ENCODE measurements around the gene FAM240A. TPM values are rescaled to one million over a fixed set of nuclear protein-coding genes. Genes with fewer than 3 reads are reported as not detected.

FAM240A gene
- total RNA-seq, 1 experiment from 2014 or later = not detected

DNA sequence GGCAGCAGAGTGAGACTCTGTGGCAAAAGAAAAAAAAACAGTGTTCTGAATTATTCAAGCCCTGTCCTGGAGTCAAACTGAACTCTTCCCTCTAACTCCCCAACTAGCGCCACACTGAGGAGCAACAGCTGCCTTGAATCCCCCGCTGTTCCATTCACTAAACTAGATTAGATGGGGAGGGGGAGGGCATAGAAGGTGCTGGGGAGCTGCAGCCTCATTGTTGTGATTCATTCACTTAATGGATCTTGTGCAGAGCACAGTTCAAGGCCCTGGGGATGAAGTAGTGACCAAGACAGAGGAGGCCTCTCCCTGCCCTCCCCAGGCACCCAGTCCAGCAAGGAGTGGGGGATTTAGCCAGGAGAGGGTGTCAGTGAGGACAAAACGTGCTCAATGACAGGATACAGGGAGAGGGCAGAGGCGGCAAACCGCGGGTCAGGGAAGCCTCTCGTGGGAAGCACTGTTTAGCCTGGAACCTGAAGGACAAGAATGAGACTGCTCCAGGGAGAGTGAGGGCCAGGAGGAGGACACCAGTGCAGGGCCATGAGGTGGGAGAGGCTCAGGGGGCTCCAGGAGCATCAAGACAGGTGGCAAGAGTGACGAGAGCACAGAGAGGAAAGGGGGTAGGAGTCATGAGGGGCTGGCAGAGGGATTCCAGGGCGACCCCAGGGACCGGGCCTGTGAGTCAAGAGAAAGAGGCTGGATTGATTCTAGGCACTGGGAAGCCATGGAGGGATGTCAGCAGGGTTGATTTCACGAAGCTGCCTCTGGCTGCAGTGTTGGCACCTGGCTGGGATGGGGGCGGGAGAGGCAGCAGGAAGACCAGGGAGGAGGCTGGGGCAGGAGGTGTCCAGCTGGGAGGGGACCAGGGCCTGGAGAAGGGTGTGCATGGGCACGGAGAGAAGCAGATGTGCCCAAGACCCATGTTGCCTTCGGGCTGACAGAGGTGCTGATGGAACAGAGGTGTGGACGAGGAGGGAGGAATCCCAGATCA, 49.7 kb downstream of the FAM240A start:
- Mint-ChIP-seq H3K27me3 (ENCODE audit: insufficient read depth, unreplicated experiment) (no peaks in the 10 kb centered on the region), H3K9me3 (ENCODE audit: unreplicated experiment) (no peaks in the 10 kb centered on the region), H3K4me3 (ENCODE audit: unreplicated experiment) (no peak overlapping the region), H3K27ac (ENCODE audit: unreplicated experiment) (no peak overlapping the region), H3K36me3 (ENCODE audit: insufficient read depth, unreplicated experiment) (peaks cover 6% of the 10 kb centered on the region), H3K4me1 (ENCODE audit: low read depth, unreplicated experiment) (peaks cover 9% of the 10 kb centered on the region)
- ChIA-PET POLR2A (no interaction called here), CTCF (interaction anchor here (0.6 kb wide), 1 partner anchor 38 kb away, joined by 6 read pairs; no protein-coding TSS in a partner anchor)
- TF ChIP-seq CTCF (IDR thresholded peaks at IDR 0.05; ENCODE audit: insufficient read depth in 1 of 2, low read depth in 1 of 2, low read length in 1 of 2, severe bottlenecking in 1 of 2, unreplicated experiment in 1 of 2) = no peak
- BruUV-seq (replicated peaks) = no TSS peak
- H3K36me3 ChIP-seq (ENCODE audit: control insufficient read depth, insufficient read depth, low read length) = no peaks in the 10 kb centered on the region
- peaks cover 4% of the 10 kb centered on the region; the same call in 1 of the 2 replicates for H3K4me1 ChIP-seq
- DNase-seq = no peak
- no peaks in the 10 kb centered on the region for H3K9me3 ChIP-seq
- intact Hi-C loops (cut with micrococcal nuclease; ENCODE audit: unreplicated experiment) = loop anchor here (2.0 kb wide), 1 partner anchor 173 kb away; no protein-coding TSS in a partner anchor
- no peaks in the 10 kb centered on the region for H3K27me3 ChIP-seq (replicated peaks; ENCODE audit: control insufficient read depth, insufficient read depth, low read length)
- H3K4me3 ChIP-seq (ENCODE audit: low read depth, low read length) = no peak overlapping the region

DNA sequence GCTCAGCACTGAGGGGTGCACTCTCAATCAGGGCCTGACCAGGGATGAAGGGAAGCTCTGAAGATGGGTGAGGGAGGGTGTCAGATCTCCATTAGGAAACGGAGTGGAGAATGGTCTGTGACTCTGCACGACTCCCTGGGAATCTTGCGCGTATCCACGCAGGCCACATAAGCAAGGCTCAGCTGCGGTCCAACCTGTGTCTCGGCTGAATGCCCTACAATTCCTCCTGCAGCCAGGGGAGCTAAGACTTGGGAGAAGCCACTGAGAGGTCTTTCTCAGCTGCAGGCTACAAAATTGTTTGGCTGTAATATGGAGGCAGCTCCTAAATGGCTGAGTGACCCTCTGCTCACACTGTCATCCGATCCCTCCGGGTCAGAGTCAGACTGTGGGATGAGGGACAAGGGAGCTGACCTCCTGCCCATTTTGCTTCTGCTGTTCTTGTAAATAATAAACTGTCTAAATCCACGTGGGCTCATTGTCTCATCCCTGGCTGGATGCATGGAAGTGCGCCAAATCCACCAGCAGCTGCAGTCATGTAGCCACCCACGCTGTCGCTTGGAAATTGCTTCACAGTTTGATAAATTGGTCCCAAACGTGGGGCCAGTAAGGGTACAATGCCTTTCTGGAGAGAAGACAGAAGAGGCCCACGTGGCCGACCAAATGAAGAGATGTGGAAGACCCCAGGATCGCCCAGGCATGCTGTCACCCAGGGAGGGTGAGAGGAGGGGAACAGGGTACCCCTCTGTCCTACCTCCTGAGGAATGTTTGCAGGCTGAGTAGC, 50.6 kb downstream of the FAM240A start:
- Histone ChIP-seq H3K36me3 (ENCODE audit: control insufficient read depth, insufficient read depth, low read length) (no peaks in the 10 kb centered on the region), H3K27me3 (replicated peaks; ENCODE audit: control insufficient read depth, insufficient read depth, low read length) (no peaks in the 10 kb centered on the region), H3K4me3 (ENCODE audit: low read depth, low read length) (no peak overlapping the region), H3K9me3 (no peaks in the 10 kb centered on the region), H3K4me1 (peaks cover 4% of the 10 kb centered on the region; the same call in 1 of the 2 replicates)
- no peak for DNase-seq
- POLR2A ChIA-PET = no interaction called here
- intact Hi-C loops (cut with micrococcal nuclease; ENCODE audit: unreplicated experiment) = loop anchor here (2.0 kb wide), 1 partner anchor 174 kb away; no protein-coding TSS in a partner anchor
- peaks cover 9% of the 10 kb centered on the region for H3K4me1 Mint-ChIP-seq (ENCODE audit: low read depth, unreplicated experiment)
- H3K9me3 Mint-ChIP-seq (ENCODE audit: unreplicated experiment) = no peaks in the 10 kb centered on the region
- H3K36me3 Mint-ChIP-seq (ENCODE audit: insufficient read depth, unreplicated experiment) = peaks cover 6% of the 10 kb centered on the region
- H3K27ac Mint-ChIP-seq (ENCODE audit: unreplicated experiment) = no peak overlapping the region
- no peaks in the 10 kb centered on the region for H3K27me3 Mint-ChIP-seq (ENCODE audit: insufficient read depth, unreplicated experiment)
- BruUV-seq (replicated peaks) = no TSS peak
- TF ChIP-seq CTCF (IDR thresholded peaks at IDR 0.05; ENCODE audit: insufficient read depth in 1 of 2, low read depth in 1 of 2, low read length in 1 of 2, severe bottlenecking in 1 of 2, unreplicated experiment in 1 of 2) = no peak
- CTCF ChIA-PET = no interaction called here
- no peak overlapping the region for H3K4me3 Mint-ChIP-seq (ENCODE audit: unreplicated experiment)

GRCh38 chr3:46663591-46664135, 51.3 kb downstream of the FAM240A start:
- Histone ChIP-seq H3K9me3 (no peaks in the 10 kb centered on the region), H3K4me3 (ENCODE audit: low read depth, low read length) (no peak overlapping the region), H3K36me3 (ENCODE audit: control insufficient read depth, insufficient read depth, low read length) (no peaks in the 10 kb centered on the region), H3K4me1 (peaks cover 4% of the 10 kb centered on the region; the same call in 1 of the 2 replicates), H3K27me3 (replicated peaks; ENCODE audit: control insufficient read depth, insufficient read depth, low read length) (no peaks in the 10 kb centered on the region)
- no peak overlapping the region for H3K27ac Mint-ChIP-seq (ENCODE audit: unreplicated experiment)
- H3K27me3 Mint-ChIP-seq (ENCODE audit: insufficient read depth, unreplicated experiment) = no peaks in the 10 kb centered on the region
- peak in 1 of 2 experiments; percentile 32 for DNase-seq
- H3K36me3 Mint-ChIP-seq (ENCODE audit: insufficient read depth, unreplicated experiment) = peaks cover 6% of the 10 kb centered on the region
- no peaks in the 10 kb centered on the region for H3K9me3 Mint-ChIP-seq (ENCODE audit: unreplicated experiment)
- H3K4me3 Mint-ChIP-seq (ENCODE audit: unreplicated experiment) = no peak overlapping the region
- H3K4me1 Mint-ChIP-seq (ENCODE audit: low read depth, unreplicated experiment) = peaks cover 9% of the 10 kb centered on the region
- no TSS peak for BruUV-seq (replicated peaks)
- ChIA-PET POLR2A (no interaction called here), CTCF (interaction anchor here (0.5 to 1.7 kb wide), 3 partner anchors 70 to 409 kb away, joined by 5 to 6 read pairs (median 5); no protein-coding TSS in a partner anchor)
- intact Hi-C loops (cut with micrococcal nuclease; ENCODE audit: unreplicated experiment) = loop anchor here (2.0 kb wide), 1 partner anchor 175 kb away; no protein-coding TSS in a partner anchor
- TF ChIP-seq CTCF (IDR thresholded peaks at IDR 0.05; ENCODE audit: insufficient read depth in 1 of 2, low read depth in 1 of 2, low read length in 1 of 2, severe bottlenecking in 1 of 2, unreplicated experiment in 1 of 2) = peak; percentile 14 to 26
